Prostate gland (tissue), 2 donors: ENCODE data around the gene DNAAF5. TPM values are rescaled to one million over a fixed set of nuclear protein-coding genes. Genes with fewer than 3 reads are reported as not detected.

Source experiments
- DNase-seq: peaks from one replicate; pipeline ENCODE4 v3.0.0-alpha.2; 2019; ENCODE audit warnings: low spot score
- H3K27ac ChIP-seq, 2 donors: fragments of 200-600 bp; sonication (generic); 2 replicates each; pipeline ENCODE4 v1.5.1; 2017 to 2019
- H3K27me3 ChIP-seq: fragments of 200-600 bp; sonication (generic); replicated peaks from 2 replicates; pipeline ENCODE4 v1.5.1; 2019; ENCODE audit not compliant: insufficient read depth
- H3K36me3 ChIP-seq, 2 donors: fragments of 200-600 bp; sonication (generic); 1 replicate in 1 of 2; 2 replicates in 1 of 2; pipeline versions ENCODE4 v1.5.1 to v1.8.1; 2017 to 2019
- H3K4me1 ChIP-seq: fragments of 200-600 bp; sonication (generic); replicated peaks from 2 replicates; pipeline ENCODE4 v1.5.1; 2019
- H3K4me3 ChIP-seq, 2 donors: fragments of 200-600 bp; sonication (generic); 2 replicates each; pipeline ENCODE4 v1.5.1; 2017 to 2019
- H3K9me3 ChIP-seq: fragments of 200-600 bp; sonication (generic); 2 replicates; pipeline ENCODE4 v1.5.1; 2017
- POLR2A ChIP-seq: fragments of 450-650 bp; IDR thresholded peaks from one replicate; pipeline ENCODE4 v1.6.1; 2016; ENCODE audit warnings: antibody characterized with exemption, mild to moderate bottlenecking
- POLR2AphosphoS5 ChIP-seq: sonication (generic); formaldehyde crosslinking; IDR thresholded peaks from one replicate; pipeline ENCODE4 v1.6.1; 2017; ENCODE audit warnings: antibody characterized with exemption
- WGBS: methylation state at CpG from one replicate; pipeline ENCODE4 v1.1.5; 2018; 5-methylcytosine and 5-hydroxymethylcytosine counted together
- intact Hi-C: fragments of 100-400 bp; cut with DNase I; formaldehyde crosslinking; loops from one replicate; pipeline ENCODE4 v1.14.2; 2022
- total RNA-seq, 2 donors: library from RNA; depleted of rRNA; stranded (reverse); fragments of >200 nt; gene quantifications; one replicate each; pipeline ENCODE4 v1.1.0, GENCODE V29; 2016
- TF ChIP-seq, protein P1 (sequence below), 4 experiments: fragments of 200-600 bp in 2 of 4; fragments of 450-650 bp in 2 of 4; sonication (generic) in 2 of 4; IDR thresholded peaks; 1 replicate in 3 of 4; 2 replicates in 1 of 4; pipeline ENCODE4 v1.5.1; 2016 to 2019; ENCODE audit warnings: antibody characterized with exemption in 4 of 4, mild to moderate bottlenecking in 2 of 4, moderate library complexity in 2 of 4

DNAAF5 gene
- total RNA-seq, 2 donors from 2014 or later: 30.8 to 52.0 TPM

DNA sequence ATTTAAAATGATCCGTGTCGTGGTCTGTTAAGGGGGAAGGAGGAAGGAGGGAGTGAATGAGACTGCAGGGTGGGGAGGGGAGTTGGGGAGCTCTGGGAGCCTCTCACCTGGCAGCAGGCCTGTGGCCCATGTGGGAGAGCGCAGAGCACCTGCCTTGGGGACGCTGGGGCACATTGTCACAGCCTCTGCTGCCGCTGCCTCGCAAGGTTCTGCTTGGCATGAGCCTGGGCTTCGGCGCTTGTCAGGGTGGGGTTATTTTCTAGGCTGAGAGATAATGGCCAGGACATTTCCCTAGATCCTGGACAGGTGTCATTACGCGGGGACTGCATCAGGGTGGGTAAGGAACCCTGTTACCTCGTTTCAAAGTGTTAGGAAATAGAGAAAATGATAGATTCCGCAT is 103.6 kb downstream of the DNAAF5 start:
- 84% methylated on average over 12 of the region's 12 CpGs for WGBS
- no peak for DNase-seq
- Histone ChIP-seq H3K9me3 (no peaks in the 10 kb centered on the region), H3K27me3 (no peaks in the 10 kb centered on the region), H3K36me3 (no peaks in the 10 kb centered on the region), H3K4me3 (no peak overlapping the region), H3K4me1 (peaks cover 13% of the 10 kb centered on the region), H3K27ac (peak overlapping the region; percentile 75 to 78)
- intact Hi-C loops: no loop called here
- TF ChIP-seq, protein P1, sequence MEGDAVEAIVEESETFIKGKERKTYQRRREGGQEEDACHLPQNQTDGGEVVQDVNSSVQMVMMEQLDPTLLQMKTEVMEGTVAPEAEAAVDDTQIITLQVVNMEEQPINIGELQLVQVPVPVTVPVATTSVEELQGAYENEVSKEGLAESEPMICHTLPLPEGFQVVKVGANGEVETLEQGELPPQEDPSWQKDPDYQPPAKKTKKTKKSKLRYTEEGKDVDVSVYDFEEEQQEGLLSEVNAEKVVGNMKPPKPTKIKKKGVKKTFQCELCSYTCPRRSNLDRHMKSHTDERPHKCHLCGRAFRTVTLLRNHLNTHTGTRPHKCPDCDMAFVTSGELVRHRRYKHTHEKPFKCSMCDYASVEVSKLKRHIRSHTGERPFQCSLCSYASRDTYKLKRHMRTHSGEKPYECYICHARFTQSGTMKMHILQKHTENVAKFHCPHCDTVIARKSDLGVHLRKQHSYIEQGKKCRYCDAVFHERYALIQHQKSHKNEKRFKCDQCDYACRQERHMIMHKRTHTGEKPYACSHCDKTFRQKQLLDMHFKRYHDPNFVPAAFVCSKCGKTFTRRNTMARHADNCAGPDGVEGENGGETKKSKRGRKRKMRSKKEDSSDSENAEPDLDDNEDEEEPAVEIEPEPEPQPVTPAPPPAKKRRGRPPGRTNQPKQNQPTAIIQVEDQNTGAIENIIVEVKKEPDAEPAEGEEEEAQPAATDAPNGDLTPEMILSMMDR (IDR thresholded peaks at IDR 0.05): no peak
- no peak for TF ChIP-seq POLR2AphosphoS5
- no peak for TF ChIP-seq POLR2A

DNA sequence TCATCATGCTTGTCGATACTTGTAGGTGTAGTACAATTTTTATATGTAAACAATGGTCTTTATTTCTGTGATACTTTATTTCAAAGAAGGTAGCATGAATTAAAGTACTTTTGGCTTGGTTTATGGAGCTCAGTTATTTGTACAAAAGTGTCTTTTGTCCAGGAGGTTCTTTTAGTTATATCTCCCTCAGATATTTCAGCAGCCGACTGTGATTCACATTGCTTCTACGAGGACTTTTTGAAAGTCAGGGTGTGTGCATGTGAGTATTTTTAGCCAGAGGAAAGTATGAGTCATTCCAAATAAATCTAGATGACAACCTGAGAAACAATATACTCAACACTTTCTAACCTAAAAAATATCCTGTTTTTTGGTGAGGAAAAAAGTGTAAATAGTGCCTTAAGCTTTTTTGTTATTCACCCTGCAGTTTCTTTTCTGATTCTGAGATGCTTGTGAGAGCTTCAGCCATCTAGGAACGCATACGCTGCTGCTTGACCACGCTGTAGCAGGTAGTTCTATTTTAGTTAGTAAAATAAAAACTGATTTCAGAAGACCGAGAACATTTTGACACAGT is 105.2 kb downstream of the DNAAF5 start:
- Histone ChIP-seq H3K4me3 (no peak overlapping the region), H3K9me3 (no peaks in the 10 kb centered on the region), H3K27me3 (no peaks in the 10 kb centered on the region), H3K27ac (peak overlapping the region; percentile 75 to 78), H3K36me3 (no peaks in the 10 kb centered on the region), H3K4me1 (peaks cover 13% of the 10 kb centered on the region)
- intact Hi-C loops: loop anchor here (1.0 kb wide), 1 partner anchor 18 kb away; no protein-coding TSS in a partner anchor
- TF ChIP-seq POLR2AphosphoS5 (peak; percentile 92), POLR2A (peak; percentile 32)
- TF ChIP-seq, protein P1 (IDR thresholded peaks at IDR 0.05): no peak
- DNase-seq: no peak
- WGBS: 5% methylated on average over 7 of the region's 7 CpGs

DNA sequence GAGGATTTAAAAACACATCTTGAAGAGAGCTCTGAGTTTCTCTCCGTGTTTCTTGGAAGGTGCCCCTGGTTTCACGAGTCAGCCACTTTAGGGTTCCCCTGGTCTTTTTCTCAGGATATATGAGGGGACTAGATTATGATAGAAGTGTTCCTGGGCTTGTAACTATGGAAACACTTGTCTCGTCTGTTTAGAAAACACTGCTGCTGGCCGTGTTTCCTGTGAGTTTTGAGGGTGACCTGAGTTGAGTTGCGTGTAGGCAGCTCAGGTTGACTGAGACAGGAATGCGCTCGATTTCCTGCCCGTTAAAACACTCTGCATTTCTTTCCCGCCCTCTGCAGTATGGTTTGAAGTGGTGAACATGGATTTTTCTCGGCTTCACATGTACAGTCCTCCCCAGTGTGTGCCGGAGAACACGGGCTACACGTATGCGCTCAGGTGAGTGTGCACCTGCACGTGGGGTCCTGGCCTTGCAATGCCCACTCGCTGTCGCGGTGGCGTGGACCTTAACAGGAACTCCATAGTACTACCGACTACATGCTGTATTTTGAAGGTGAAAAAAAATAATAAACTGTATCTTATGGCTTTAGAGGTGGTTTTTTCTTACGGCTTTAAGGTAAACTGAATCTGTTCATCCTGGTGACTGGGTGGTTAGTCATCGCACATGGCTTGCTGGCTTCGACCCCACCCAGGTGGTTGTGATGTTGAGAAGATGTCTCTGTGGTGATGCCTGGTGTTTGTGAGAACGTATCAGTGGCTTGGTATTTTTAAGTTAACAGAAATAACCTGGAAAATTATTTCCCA is 105.9 kb downstream of the DNAAF5 start, which contains the start of gene SUN1:
TSS of gene SUN1 (plus strand) at position 310 of the 801 bp plus-strand sequence. CDS start at position 359, 49 bp downstream.
- no peak for TF ChIP-seq POLR2A
- TF ChIP-seq, protein P1 (IDR thresholded peaks at IDR 0.05): peak in 1 of 4 experiments; percentile 30
- no peaks in the 10 kb centered on the region for H3K36me3 ChIP-seq
- H3K4me1 ChIP-seq: peaks cover 13% of the 10 kb centered on the region
- no peak for DNase-seq
- H3K27me3 ChIP-seq: no peaks in the 10 kb centered on the region
- H3K9me3 ChIP-seq: no peaks in the 10 kb centered on the region
- H3K4me3 ChIP-seq: no peak within 1 kb of the TSS
- 41% methylated on average over 24 of the region's 24 CpGs for whole genome bisulfite sequencing
- intact Hi-C loops: no loop called here
- peak within 1 kb of the TSS; percentile 75 to 78 for H3K27ac ChIP-seq

DNA sequence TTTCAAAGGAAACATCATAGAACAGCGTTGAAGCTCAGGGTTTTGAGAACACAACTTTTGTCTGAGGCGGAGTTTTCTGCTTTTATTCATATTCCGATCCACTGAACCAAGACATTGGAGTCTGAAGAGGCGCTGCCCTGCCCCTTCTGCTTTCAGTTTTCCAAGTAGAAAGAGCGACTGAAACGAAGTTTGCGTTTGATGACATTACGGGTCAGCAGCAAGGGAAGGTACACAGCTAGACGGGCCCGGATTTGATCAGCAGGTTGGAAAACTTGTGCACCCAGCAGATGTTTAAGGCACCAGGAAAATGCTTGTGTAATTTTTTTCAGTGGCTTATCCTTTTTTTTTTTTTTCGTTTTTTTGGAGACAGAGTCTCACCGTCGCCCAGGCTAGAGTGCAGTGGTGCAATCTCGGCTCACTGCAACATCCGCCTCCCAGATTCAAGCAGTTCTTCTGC is 106.5 kb downstream of the DNAAF5 start:
- TF ChIP-seq, protein P1 (IDR thresholded peaks at IDR 0.05): no peak
- TF ChIP-seq POLR2A: no peak
- no peak for TF ChIP-seq POLR2AphosphoS5
- no peaks in the 10 kb centered on the region for H3K36me3 ChIP-seq
- peak overlapping the region in 1 of 2 donors; percentile 78 for H3K27ac ChIP-seq
- no peaks in the 10 kb centered on the region for H3K9me3 ChIP-seq
- no peaks in the 10 kb centered on the region for H3K27me3 ChIP-seq
- no peak overlapping the region for H3K4me3 ChIP-seq
- WGBS: 90% methylated on average over 15 of the region's 15 CpGs
- no peak for DNase-seq
- H3K4me1 ChIP-seq: peaks cover 13% of the 10 kb centered on the region
- intact Hi-C loops: no loop called here
